ENCODE data around the gene RARG.

The RARG gene

DNA sequence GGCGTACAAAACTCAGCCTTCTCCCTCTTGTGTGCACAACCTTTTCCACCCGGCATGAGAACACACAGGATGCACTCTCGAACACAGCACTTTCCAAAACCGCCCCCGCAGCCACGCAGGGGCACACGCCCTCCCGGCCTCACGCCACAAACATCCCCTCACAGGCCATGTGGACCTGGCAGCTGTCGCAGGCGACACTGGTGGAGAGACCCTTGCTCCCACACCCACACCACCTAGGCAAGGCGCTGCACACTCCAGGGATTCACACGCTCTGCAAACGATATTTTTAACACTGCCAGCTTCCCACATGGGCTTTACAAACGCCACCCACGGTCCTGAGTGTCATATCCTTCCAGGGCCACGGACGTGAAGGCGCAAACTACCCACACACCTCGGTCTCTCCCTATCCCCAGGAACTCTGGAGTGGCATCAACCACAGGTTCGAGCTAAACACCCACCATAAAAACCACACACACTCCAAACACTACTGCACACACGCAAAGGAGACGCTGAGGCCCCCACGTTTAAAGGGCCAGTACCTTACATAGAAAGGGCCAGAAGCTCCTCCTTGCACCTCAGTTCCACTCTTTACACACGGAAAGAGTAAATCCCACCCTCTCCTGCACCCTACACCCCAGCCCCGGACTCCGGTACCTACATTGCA, 12.6 kb downstream of the RARG start:
- peak; percentile 66 for DNase-seq (ENCODE audit: low read depth)
- TF ChIP-seq, protein P1, sequence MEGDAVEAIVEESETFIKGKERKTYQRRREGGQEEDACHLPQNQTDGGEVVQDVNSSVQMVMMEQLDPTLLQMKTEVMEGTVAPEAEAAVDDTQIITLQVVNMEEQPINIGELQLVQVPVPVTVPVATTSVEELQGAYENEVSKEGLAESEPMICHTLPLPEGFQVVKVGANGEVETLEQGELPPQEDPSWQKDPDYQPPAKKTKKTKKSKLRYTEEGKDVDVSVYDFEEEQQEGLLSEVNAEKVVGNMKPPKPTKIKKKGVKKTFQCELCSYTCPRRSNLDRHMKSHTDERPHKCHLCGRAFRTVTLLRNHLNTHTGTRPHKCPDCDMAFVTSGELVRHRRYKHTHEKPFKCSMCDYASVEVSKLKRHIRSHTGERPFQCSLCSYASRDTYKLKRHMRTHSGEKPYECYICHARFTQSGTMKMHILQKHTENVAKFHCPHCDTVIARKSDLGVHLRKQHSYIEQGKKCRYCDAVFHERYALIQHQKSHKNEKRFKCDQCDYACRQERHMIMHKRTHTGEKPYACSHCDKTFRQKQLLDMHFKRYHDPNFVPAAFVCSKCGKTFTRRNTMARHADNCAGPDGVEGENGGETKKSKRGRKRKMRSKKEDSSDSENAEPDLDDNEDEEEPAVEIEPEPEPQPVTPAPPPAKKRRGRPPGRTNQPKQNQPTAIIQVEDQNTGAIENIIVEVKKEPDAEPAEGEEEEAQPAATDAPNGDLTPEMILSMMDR (IDR thresholded peaks at IDR 0.05; ENCODE audit: low read depth, low read length, missing control alignments), result no peak

DNA sequence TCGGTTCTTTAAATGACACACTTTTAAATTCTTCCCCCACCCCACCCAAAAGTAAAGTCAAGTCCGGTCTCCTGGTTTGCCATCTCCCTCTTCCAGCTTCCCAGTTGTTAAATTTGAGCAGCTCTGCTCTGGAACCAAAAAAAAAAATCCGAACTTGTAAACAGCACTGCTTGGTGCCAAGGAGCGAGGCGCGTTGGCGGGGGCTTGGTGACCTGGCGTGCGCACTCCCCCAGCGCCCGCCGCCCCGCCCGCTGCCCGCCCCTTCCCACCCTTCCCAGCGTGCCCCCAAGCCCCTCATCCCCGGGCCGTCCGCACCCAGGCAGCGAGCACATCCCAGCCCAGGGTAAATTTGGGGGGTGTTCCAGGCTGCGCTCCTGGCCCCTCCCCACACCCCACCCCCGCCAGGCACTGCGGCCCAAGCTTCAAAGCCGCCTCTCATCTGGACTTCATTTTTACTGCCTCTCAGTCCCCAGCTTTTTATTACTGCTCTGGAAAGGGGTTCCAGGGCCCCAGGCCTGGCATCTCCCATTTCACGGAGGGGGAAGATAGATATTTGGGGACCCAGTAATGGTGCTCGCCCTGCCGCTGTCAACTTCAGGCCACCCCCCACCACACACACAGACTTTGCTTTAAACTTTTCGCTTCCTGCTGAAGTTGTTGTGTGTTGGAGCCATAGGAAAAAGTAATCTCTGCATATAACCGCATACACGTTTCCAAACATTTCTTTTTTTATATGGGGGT, 13.3 kb downstream of the RARG start:
- peak overlapping the region; percentile 62 for H3K4me3 ChIP-seq (ENCODE audit: low read depth, low read length)
- no peak for DNase-seq (ENCODE audit: low read depth)
- TF ChIP-seq, protein P1 (IDR thresholded peaks at IDR 0.05; ENCODE audit: low read depth, low read length, missing control alignments), result no peak

More for the DNA sequence above, 12.6 kb downstream of the RARG start:
- peak overlapping the region; percentile 62 for H3K4me3 ChIP-seq (ENCODE audit: low read depth, low read length)

DNA sequence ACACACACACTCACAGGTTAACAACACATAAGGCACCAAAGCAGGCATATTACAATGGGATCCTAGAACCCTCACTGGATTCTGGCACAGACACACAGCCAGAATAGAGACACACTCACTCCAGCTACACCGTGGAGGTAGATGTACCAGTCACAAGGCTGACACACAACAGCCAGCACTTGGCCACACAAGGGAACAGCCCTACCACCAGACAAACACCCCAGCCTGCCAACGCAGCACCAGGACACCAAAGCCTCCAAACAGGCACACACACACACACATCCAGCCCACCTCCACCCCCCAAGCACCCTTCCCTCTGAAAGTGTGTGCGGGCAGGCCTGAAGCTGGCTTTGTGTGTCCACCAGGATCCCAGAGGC, 14.1 kb downstream of the RARG start:
- no peak overlapping the region for H3K4me3 ChIP-seq (ENCODE audit: low read depth, low read length)
- DNase-seq (ENCODE audit: low read depth), result no peak
- TF ChIP-seq, protein P1 (IDR thresholded peaks at IDR 0.05; ENCODE audit: low read depth, low read length, missing control alignments), result no peak

DNA sequence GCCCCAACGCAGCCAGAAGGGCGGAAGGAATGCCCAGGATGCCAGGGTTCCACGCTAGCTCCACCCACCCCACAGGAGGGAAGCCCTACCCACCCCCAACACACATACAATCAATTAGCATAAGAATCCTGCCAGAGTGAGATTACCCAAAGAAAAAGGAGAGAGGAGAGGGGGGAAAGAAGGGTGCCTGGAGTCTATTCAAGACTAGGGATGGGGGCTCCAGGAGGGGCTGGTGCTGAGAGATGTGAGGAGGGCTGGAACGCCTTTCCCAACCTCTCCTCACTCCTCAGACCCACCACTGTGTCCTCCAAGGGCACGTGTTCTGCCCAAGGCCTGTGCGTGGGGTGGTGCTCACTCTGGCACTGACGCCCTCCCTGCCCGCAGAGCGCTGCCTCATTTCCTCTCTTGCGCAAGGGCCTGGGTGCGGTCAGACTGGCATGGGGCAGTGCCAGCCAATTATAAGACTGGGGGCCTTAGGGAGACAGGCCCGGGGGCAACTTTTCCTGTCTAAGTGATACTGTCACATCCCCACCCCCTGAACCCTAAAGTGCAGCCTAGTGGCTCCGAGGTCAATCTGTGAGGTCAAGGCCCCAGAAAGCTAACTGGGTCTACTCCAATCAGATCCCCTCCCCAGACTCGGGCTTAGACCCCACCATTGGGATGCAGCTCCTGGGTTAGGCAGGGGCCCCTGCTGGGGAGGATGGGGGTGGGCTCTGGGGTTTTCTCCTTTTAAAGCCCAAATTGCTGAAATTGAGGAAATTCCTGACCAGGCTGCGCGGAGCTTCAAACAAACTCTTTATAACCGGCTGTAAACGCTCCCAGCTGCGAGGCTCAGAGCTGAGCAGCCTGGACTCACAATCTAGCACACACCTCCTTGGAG, 14.7 kb downstream of the RARG start:
- no peak for DNase-seq (ENCODE audit: low read depth)
- no peak overlapping the region for H3K4me3 ChIP-seq (ENCODE audit: low read depth, low read length)
- TF ChIP-seq, protein P1 (IDR thresholded peaks at IDR 0.05; ENCODE audit: low read depth, low read length, missing control alignments), result no peak

DNA sequence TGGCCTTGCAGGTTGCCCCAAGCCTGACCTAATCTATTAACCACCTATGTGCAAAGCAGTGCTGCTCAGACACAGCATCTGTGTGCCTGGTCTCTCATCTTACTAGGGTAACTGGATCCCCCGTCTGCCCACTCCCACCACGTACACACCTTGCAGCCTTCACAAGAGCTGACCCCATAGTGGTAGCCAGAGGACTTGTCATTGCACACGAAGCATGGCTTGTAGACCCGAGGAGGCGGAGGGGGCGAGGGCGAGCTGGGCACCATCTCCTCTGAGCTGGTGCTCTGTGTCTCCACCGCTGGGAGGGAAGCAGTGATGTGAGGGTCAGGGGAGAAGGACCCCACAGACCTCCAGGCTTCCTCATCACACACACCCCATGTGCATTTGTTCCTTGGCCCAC, 16.5 kb downstream of the RARG start:
- H3K4me3 ChIP-seq (ENCODE audit: low read depth, low read length), result no peak overlapping the region
- TF ChIP-seq, protein P1 (IDR thresholded peaks at IDR 0.05; ENCODE audit: low read depth, low read length, missing control alignments), result no peak
- DNase-seq (ENCODE audit: low read depth), result no peak

DNA sequence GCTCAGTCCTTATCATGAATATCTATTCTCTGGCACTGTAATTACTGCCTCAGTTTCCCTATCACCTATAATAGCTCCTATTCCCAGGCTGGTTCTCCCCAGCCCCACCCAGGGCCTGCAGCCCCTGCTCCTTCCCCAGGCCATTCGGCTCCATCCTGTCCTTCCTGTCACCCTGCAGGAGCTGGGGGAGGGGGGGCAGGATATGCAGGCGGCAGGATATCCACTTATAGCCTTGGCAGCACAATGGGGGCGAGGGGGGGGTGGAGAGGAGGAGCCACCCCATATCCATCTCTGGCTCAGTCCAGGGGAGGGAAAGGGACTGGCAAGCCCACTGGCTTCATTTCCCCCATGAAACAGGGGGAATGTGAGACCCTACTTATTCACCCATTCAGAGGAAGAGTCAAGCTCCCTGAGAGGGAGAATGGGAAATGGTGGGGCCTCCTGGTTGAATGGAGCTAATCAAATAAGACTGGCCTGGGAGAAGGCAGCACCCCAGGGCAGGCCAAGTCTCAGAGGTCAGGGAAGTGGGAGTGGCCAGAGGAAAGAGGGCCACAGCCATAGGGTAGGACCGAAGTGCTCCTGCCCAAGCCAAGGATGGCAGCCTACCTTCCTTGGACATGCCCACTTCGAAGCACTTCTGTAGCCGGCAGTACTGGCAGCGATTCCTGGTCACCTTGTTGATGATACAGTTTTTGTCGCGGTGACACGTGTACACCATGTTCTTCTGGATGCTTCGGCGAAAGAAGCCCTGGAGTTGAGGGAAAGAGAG, 17.1 kb downstream of the RARG start:
- TF ChIP-seq, protein P1 (IDR thresholded peaks at IDR 0.05; ENCODE audit: low read depth, low read length, missing control alignments), result no peak
- H3K4me3 ChIP-seq (ENCODE audit: low read depth, low read length), result no peak overlapping the region
- no peak for DNase-seq (ENCODE audit: low read depth)
